Measurements from ENCODE around the gene NACC1. TPM values are rescaled to one million over a fixed set of nuclear protein-coding genes. Genes with fewer than 3 reads are reported as not detected.

The NACC1 gene
- total RNA-seq, 1 experiment from 2014 or later, result 237 TPM

DNA sequence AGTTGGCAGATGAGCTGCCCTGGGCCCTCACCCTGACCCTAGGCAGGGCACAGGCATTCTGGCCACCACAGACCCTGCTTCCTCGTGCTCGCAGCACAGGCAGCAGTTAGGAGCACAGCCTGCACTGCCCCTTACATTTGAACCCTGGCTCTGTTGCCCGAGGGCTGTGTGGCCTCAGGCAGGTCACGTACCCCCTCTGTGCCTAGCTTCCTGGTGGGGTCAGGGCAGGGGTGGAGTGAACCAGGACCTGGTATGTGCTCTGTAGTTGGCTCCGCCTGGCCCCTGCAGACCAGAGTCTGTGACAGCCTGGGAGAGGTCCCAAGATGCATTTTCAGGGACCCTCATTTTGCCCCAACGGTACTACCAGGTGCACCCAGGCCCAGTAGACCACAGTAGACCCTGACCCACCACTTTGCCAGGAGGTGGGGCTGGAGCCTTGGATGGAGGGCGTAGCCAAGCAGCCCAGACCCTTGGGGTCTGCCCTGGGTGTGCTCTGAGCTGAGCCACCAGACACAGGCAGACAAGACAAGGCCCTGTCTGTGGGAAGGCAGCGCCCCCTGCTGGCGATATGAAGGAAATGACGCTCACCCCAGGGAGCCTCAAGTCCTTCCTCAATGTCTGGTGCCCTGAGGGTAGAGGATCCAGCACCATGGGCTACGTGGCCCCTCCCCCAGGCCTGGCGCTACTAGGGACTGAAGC, 24.5 kb upstream of the NACC1 start:
- DNase-seq (ENCODE audit: low spot score) (peak; percentile 84), ATAC-seq (peak; percentile 41)
- Mint-ChIP-seq H3K36me3 (no peaks in the 10 kb centered on the region), H3K9me3 (no peaks in the 10 kb centered on the region), H3K4me3 (no peak overlapping the region; the same call in 1 of the 2 replicates), H3K27ac (no peak overlapping the region), H3K27me3 (ENCODE audit: low read depth) (peaks cover 52% of the 10 kb centered on the region), H3K4me1 (peaks cover 39% of the 10 kb centered on the region)
- POLR2A ChIA-PET, result interaction anchor here (0.6 to 1.6 kb wide), 7 partner anchors 11 to 203 kb away, joined by 3 to 5 read pairs (median 3); partner anchors contain the start of gene GCDH
- CTCF ChIA-PET, result interaction anchor here (0.5 to 9.2 kb wide), 40 partner anchors 8 to 269 kb away, joined by 3 to 276 read pairs (median 6); partner anchors contain the start of genes DAND5, IER2, NACC1 and STX10
- TF ChIP-seq, protein P1, sequence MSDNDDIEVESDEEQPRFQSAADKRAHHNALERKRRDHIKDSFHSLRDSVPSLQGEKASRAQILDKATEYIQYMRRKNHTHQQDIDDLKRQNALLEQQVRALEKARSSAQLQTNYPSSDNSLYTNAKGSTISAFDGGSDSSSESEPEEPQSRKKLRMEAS (CRISPR knock-in tag; IDR thresholded peaks at IDR 0.05), result no peak
- TF ChIP-seq GABPB1 (CRISPR knock-in tag; IDR thresholded peaks at IDR 0.05), result no peak
- no peak for TF ChIP-seq RORB (CRISPR knock-in tag; IDR thresholded peaks at IDR 0.05)
- no peak for TF ChIP-seq IRF2 (CRISPR knock-in tag; IDR thresholded peaks at IDR 0.05; ENCODE audit: borderline replicate concordance, low read depth)
- TF ChIP-seq ETV6 (CRISPR knock-in tag; IDR thresholded peaks at IDR 0.05), result no peak
- TF ChIP-seq, protein P2, sequence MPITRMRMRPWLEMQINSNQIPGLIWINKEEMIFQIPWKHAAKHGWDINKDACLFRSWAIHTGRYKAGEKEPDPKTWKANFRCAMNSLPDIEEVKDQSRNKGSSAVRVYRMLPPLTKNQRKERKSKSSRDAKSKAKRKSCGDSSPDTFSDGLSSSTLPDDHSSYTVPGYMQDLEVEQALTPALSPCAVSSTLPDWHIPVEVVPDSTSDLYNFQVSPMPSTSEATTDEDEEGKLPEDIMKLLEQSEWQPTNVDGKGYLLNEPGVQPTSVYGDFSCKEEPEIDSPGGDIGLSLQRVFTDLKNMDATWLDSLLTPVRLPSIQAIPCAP (CRISPR knock-in tag; IDR thresholded peaks at IDR 0.05), result no peak
- TF ChIP-seq JUN (CRISPR knock-in tag; IDR thresholded peaks at IDR 0.05), result no peak
- 0 out of 2 replicates have a peak, but pooled peaks have one; percentile 38 for TF ChIP-seq ZBTB21 (CRISPR knock-in tag; IDR thresholded peaks at IDR 0.05; ENCODE audit: borderline replicate concordance)
- no peak for TF ChIP-seq SP1 (CRISPR knock-in tag; conservative IDR thresholded peaks at IDR 0.05)
- TF ChIP-seq, protein P3, sequence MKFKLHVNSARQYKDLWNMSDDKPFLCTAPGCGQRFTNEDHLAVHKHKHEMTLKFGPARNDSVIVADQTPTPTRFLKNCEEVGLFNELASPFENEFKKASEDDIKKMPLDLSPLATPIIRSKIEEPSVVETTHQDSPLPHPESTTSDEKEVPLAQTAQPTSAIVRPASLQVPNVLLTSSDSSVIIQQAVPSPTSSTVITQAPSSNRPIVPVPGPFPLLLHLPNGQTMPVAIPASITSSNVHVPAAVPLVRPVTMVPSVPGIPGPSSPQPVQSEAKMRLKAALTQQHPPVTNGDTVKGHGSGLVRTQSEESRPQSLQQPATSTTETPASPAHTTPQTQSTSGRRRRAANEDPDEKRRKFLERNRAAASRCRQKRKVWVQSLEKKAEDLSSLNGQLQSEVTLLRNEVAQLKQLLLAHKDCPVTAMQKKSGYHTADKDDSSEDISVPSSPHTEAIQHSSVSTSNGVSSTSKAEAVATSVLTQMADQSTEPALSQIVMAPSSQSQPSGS (CRISPR knock-in tag; IDR thresholded peaks at IDR 0.05; ENCODE audit: borderline replicate concordance, low read depth), result no peak
- no peak for TF ChIP-seq ZNF138 (CRISPR knock-in tag; conservative IDR thresholded peaks at IDR 0.05)
- TF ChIP-seq, protein P4, sequence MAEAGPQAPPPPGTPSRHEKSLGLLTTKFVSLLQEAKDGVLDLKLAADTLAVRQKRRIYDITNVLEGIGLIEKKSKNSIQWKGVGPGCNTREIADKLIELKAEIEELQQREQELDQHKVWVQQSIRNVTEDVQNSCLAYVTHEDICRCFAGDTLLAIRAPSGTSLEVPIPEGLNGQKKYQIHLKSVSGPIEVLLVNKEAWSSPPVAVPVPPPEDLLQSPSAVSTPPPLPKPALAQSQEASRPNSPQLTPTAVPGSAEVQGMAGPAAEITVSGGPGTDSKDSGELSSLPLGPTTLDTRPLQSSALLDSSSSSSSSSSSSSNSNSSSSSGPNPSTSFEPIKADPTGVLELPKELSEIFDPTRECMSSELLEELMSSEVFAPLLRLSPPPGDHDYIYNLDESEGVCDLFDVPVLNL (CRISPR knock-in tag; IDR thresholded peaks at IDR 0.05; ENCODE audit: borderline replicate concordance, low read depth), result no peak
- TF ChIP-seq TP53 (CRISPR knock-in tag; IDR thresholded peaks at IDR 0.05), result no peak
- TF ChIP-seq ZNF396 (CRISPR knock-in tag; IDR thresholded peaks at IDR 0.05; ENCODE audit: borderline replicate concordance), result no peak
- no peak for TF ChIP-seq ESRRA (CRISPR knock-in tag; IDR thresholded peaks at IDR 0.05; ENCODE audit: borderline replicate concordance)
- no peak for TF ChIP-seq TEAD4 (CRISPR knock-in tag; IDR thresholded peaks at IDR 0.05)
- no peak for TF ChIP-seq ATF1 (CRISPR knock-in tag; IDR thresholded peaks at IDR 0.05)
- TF ChIP-seq, protein P5, sequence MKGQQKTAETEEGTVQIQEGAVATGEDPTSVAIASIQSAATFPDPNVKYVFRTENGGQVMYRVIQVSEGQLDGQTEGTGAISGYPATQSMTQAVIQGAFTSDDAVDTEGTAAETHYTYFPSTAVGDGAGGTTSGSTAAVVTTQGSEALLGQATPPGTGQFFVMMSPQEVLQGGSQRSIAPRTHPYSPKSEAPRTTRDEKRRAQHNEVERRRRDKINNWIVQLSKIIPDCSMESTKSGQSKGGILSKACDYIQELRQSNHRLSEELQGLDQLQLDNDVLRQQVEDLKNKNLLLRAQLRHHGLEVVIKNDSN (CRISPR knock-in tag; IDR thresholded peaks at IDR 0.05), result no peak
- TF ChIP-seq NFATC4 (CRISPR knock-in tag; IDR thresholded peaks at IDR 0.05), result no peak
- TF ChIP-seq RELA (CRISPR knock-in tag; IDR thresholded peaks at IDR 0.05; ENCODE audit: borderline replicate concordance), result no peak
- TF ChIP-seq, protein P6, sequence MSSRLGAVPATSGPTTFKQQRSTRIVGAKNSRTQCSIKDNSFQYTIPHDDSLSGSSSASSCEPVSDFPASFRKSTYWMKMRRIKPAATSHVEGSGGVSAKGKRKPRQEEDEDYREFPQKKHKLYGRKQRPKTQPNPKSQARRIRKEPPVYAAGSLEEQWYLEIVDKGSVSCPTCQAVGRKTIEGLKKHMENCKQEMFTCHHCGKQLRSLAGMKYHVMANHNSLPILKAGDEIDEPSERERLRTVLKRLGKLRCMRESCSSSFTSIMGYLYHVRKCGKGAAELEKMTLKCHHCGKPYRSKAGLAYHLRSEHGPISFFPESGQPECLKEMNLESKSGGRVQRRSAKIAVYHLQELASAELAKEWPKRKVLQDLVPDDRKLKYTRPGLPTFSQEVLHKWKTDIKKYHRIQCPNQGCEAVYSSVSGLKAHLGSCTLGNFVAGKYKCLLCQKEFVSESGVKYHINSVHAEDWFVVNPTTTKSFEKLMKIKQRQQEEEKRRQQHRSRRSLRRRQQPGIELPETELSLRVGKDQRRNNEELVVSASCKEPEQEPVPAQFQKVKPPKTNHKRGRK (CRISPR knock-in tag; IDR thresholded peaks at IDR 0.05; ENCODE audit: borderline replicate concordance), result no peak
- no peak for TF ChIP-seq ZNF232 (CRISPR knock-in tag; IDR thresholded peaks at IDR 0.05)
- no peak for TF ChIP-seq ELF4 (CRISPR knock-in tag; IDR thresholded peaks at IDR 0.05; ENCODE audit: low read depth)
- TF ChIP-seq ZNF219 (CRISPR knock-in tag; IDR thresholded peaks at IDR 0.05; ENCODE audit: borderline replicate concordance), result no peak
- no peak for TF ChIP-seq FOXP1 (CRISPR knock-in tag; IDR thresholded peaks at IDR 0.05; ENCODE audit: borderline replicate concordance)
- TF ChIP-seq ZNF423 (CRISPR knock-in tag; IDR thresholded peaks at IDR 0.05), result 0 out of 2 replicates have a peak, but pooled peaks have one; percentile 6
- TF ChIP-seq, protein P7, sequence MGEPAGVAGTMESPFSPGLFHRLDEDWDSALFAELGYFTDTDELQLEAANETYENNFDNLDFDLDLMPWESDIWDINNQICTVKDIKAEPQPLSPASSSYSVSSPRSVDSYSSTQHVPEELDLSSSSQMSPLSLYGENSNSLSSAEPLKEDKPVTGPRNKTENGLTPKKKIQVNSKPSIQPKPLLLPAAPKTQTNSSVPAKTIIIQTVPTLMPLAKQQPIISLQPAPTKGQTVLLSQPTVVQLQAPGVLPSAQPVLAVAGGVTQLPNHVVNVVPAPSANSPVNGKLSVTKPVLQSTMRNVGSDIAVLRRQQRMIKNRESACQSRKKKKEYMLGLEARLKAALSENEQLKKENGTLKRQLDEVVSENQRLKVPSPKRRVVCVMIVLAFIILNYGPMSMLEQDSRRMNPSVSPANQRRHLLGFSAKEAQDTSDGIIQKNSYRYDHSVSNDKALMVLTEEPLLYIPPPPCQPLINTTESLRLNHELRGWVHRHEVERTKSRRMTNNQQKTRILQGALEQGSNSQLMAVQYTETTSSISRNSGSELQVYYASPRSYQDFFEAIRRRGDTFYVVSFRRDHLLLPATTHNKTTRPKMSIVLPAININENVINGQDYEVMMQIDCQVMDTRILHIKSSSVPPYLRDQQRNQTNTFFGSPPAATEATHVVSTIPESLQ (CRISPR knock-in tag; IDR thresholded peaks at IDR 0.05), result no peak
- TF ChIP-seq, protein P8, sequence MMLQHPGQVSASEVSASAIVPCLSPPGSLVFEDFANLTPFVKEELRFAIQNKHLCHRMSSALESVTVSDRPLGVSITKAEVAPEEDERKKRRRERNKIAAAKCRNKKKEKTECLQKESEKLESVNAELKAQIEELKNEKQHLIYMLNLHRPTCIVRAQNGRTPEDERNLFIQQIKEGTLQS (CRISPR knock-in tag; conservative IDR thresholded peaks at IDR 0.05), result no peak
- no peak for TF ChIP-seq FOXJ3 (CRISPR knock-in tag; IDR thresholded peaks at IDR 0.05; ENCODE audit: borderline replicate concordance)
